ENCODE data around the gene P2RX3. TPM values are rescaled to one million over a fixed set of nuclear protein-coding genes. Genes with fewer than 3 reads are reported as not detected.
A peak's percentile ranks its signal among the peaks of the same experiment; 100 is the strongest.

P2RX3 gene
- total RNA-seq, 1 donor from 2014 or later = not detected

GRCh38 chr11:57410287-57410686 is 72.1 kb downstream of the P2RX3 start:
- Mint-ChIP-seq H3K27me3 (ENCODE audit: low read depth, unreplicated experiment) (no peaks in the 10 kb centered on the region), H3K36me3 (ENCODE audit: low read depth, unreplicated experiment) (peaks cover 26% of the 10 kb centered on the region), H3K27ac (ENCODE audit: unreplicated experiment) (no peak overlapping the region), H3K4me1 (ENCODE audit: low read depth, unreplicated experiment) (peaks cover 24% of the 10 kb centered on the region), H3K9me3 (ENCODE audit: unreplicated experiment) (no peaks in the 10 kb centered on the region), H3K4me3 (ENCODE audit: unreplicated experiment) (no peak overlapping the region)
- H3K27me3 ChIP-seq (ENCODE audit: insufficient read depth, low read length) = no peaks in the 10 kb centered on the region
- no peaks in the 10 kb centered on the region for H3K79me2 ChIP-seq (ENCODE audit: insufficient read depth, low read length)
- H3K4me2 ChIP-seq (ENCODE audit: low read length) = no peak overlapping the region
- H3K4me1 ChIP-seq (ENCODE audit: insufficient read depth, low read length) = no peaks in the 10 kb centered on the region
- no peak overlapping the region for H3K27ac ChIP-seq (ENCODE audit: low read depth, low read length)
- H4K20me1 ChIP-seq (ENCODE audit: insufficient read depth, low read length) = no peaks in the 10 kb centered on the region
- peaks cover 10% of the 10 kb centered on the region for H3K36me3 ChIP-seq (ENCODE audit: insufficient read depth, low read length)
- H3K9me3 ChIP-seq (ENCODE audit: insufficient read depth, low read depth, low read length) = no peaks in the 10 kb centered on the region
- DNase-seq (ENCODE audit: low read depth) = peak; percentile 88
- FAIRE-seq = no peak
- H3K9ac ChIP-seq (ENCODE audit: low read length) = no peak overlapping the region
- no peak overlapping the region for H3K4me3 ChIP-seq (ENCODE audit: insufficient read depth, low read depth, low read length)
- no peak for TF ChIP-seq EZH2 (IDR thresholded peaks at IDR 0.05; ENCODE audit: insufficient read depth, low read length)
- TF ChIP-seq CTCF (IDR thresholded peaks at IDR 0.05; ENCODE audit: insufficient read depth, low read depth, low read length) = no peak
- no peak overlapping the region for H2AFZ ChIP-seq (ENCODE audit: low read depth, low read length)

- Histone ChIP-seq H3K4me2 (ENCODE audit: low read length) (no peak overlapping the region), H3K9me3 (ENCODE audit: insufficient read depth, low read depth, low read length) (no peaks in the 10 kb centered on the region), H2AFZ (ENCODE audit: low read depth, low read length) (no peak overlapping the region), H3K4me3 (ENCODE audit: insufficient read depth, low read depth, low read length) (no peak overlapping the region), H3K79me2 (ENCODE audit: insufficient read depth, low read length) (no peaks in the 10 kb centered on the region), H3K36me3 (ENCODE audit: insufficient read depth, low read length) (peaks cover 6% of the 10 kb centered on the region), H3K9ac (ENCODE audit: low read length) (no peak overlapping the region), H4K20me1 (ENCODE audit: insufficient read depth, low read length) (no peaks in the 10 kb centered on the region), H3K4me1 (ENCODE audit: insufficient read depth, low read length) (no peaks in the 10 kb centered on the region), H3K27me3 (ENCODE audit: insufficient read depth, low read length) (no peaks in the 10 kb centered on the region), H3K27ac (ENCODE audit: low read depth, low read length) (no peak overlapping the region)
- Mint-ChIP-seq H3K27me3 (ENCODE audit: low read depth, unreplicated experiment) (no peaks in the 10 kb centered on the region), H3K4me3 (ENCODE audit: unreplicated experiment) (no peak overlapping the region), H3K27ac (ENCODE audit: unreplicated experiment) (no peak overlapping the region), H3K4me1 (ENCODE audit: low read depth, unreplicated experiment) (peaks cover 7% of the 10 kb centered on the region), H3K36me3 (ENCODE audit: low read depth, unreplicated experiment) (peaks cover 30% of the 10 kb centered on the region), H3K9me3 (ENCODE audit: unreplicated experiment) (no peaks in the 10 kb centered on the region)
- DNase-seq (ENCODE audit: low read depth) (no peak), FAIRE-seq (no peak)
- TF ChIP-seq CTCF (IDR thresholded peaks at IDR 0.05; ENCODE audit: insufficient read depth, low read depth, low read length) (no peak), EZH2 (IDR thresholded peaks at IDR 0.05; ENCODE audit: insufficient read depth, low read length) (no peak)
Measured at GRCh38 chr11:57413681-57414080, 75.5 kb downstream of the P2RX3 start.

GRCh38 chr11:57414612-57415212 is 76.6 kb downstream of the P2RX3 start:
- H3K4me3 Mint-ChIP-seq (ENCODE audit: unreplicated experiment) = no peak overlapping the region
- no peaks in the 10 kb centered on the region for H3K9me3 Mint-ChIP-seq (ENCODE audit: unreplicated experiment)
- H3K27ac ChIP-seq (ENCODE audit: low read depth, low read length) = no peak overlapping the region
- H3K4me1 Mint-ChIP-seq (ENCODE audit: low read depth, unreplicated experiment) = peaks cover 7% of the 10 kb centered on the region
- H3K4me1 ChIP-seq (ENCODE audit: insufficient read depth, low read length) = no peaks in the 10 kb centered on the region
- no peak overlapping the region for H3K4me2 ChIP-seq (ENCODE audit: low read length)
- TF ChIP-seq EZH2 (IDR thresholded peaks at IDR 0.05; ENCODE audit: insufficient read depth, low read length) (no peak), CTCF (IDR thresholded peaks at IDR 0.05; ENCODE audit: insufficient read depth, low read depth, low read length) (no peak)
- peaks cover 30% of the 10 kb centered on the region for H3K36me3 Mint-ChIP-seq (ENCODE audit: low read depth, unreplicated experiment)
- H3K27me3 ChIP-seq (ENCODE audit: insufficient read depth, low read length) = no peaks in the 10 kb centered on the region
- no peak overlapping the region for H3K27ac Mint-ChIP-seq (ENCODE audit: unreplicated experiment)
- no peaks in the 10 kb centered on the region for H3K27me3 Mint-ChIP-seq (ENCODE audit: low read depth, unreplicated experiment)
- FAIRE-seq (no peak), DNase-seq (ENCODE audit: low read depth) (no peak)
- no peak overlapping the region for H3K4me3 ChIP-seq (ENCODE audit: insufficient read depth, low read depth, low read length)
- H3K9ac ChIP-seq (ENCODE audit: low read length) = no peak overlapping the region
- H3K36me3 ChIP-seq (ENCODE audit: insufficient read depth, low read length) = peaks cover 6% of the 10 kb centered on the region
- H2AFZ ChIP-seq (ENCODE audit: low read depth, low read length) = no peak overlapping the region
- H3K79me2 ChIP-seq (ENCODE audit: insufficient read depth, low read length) = no peaks in the 10 kb centered on the region
- H3K9me3 ChIP-seq (ENCODE audit: insufficient read depth, low read depth, low read length) = no peaks in the 10 kb centered on the region
- H4K20me1 ChIP-seq (ENCODE audit: insufficient read depth, low read length) = no peaks in the 10 kb centered on the region

Data from astrocyte (in vitro differentiated cells and primary cell).